WERI-Rb-1 (cell line): ENCODE measurements around the gene CAPRIN2.

ENCODE experiments used
- DNase-seq: peaks from one replicate; pipeline ENCODE4 v3.0.0-alpha.2; 2020
- H3K27ac ChIP-seq: fragments of 250-450 bp; sonication (Bioruptor Pico); 2 replicates; pipeline ENCODE4 v1.5.1; 2020; ENCODE audit warnings: mild to moderate bottlenecking, moderate library complexity
- H3K27me3 ChIP-seq: fragments of 250-450 bp; sonication (Bioruptor Pico); 2 replicates; pipeline ENCODE4 v1.5.1; 2021; ENCODE audit warnings: mild to moderate bottlenecking, low read depth, moderate library complexity; ENCODE audit not compliant: insufficient read depth, severe bottlenecking
- H3K36me3 ChIP-seq: fragments of 250-450 bp; sonication (Bioruptor Pico); 2 replicates; pipeline ENCODE4 v1.5.1; 2020; ENCODE audit warnings: mild to moderate bottlenecking, moderate library complexity
- H3K4me3 ChIP-seq: 2 replicates; pipeline ENCODE4 v1.5.1; 2011; ENCODE audit warnings: low read depth, mild to moderate bottlenecking, control low read depth, low read length
- H3K9me3 ChIP-seq: fragments of 250-450 bp; sonication (Bioruptor Pico); 2 replicates; pipeline ENCODE4 v1.5.1; 2021; ENCODE audit warnings: mild to moderate bottlenecking, moderate library complexity; ENCODE audit not compliant: severe bottlenecking
- TF ChIP-seq, protein P1 (sequence below): IDR thresholded peaks from 2 replicates; pipeline ENCODE4 v1.5.1; 2011; ENCODE audit warnings: low read depth, mild to moderate bottlenecking, control low read depth, inconsistent platforms, low read length

Gene CAPRIN2, protein sequence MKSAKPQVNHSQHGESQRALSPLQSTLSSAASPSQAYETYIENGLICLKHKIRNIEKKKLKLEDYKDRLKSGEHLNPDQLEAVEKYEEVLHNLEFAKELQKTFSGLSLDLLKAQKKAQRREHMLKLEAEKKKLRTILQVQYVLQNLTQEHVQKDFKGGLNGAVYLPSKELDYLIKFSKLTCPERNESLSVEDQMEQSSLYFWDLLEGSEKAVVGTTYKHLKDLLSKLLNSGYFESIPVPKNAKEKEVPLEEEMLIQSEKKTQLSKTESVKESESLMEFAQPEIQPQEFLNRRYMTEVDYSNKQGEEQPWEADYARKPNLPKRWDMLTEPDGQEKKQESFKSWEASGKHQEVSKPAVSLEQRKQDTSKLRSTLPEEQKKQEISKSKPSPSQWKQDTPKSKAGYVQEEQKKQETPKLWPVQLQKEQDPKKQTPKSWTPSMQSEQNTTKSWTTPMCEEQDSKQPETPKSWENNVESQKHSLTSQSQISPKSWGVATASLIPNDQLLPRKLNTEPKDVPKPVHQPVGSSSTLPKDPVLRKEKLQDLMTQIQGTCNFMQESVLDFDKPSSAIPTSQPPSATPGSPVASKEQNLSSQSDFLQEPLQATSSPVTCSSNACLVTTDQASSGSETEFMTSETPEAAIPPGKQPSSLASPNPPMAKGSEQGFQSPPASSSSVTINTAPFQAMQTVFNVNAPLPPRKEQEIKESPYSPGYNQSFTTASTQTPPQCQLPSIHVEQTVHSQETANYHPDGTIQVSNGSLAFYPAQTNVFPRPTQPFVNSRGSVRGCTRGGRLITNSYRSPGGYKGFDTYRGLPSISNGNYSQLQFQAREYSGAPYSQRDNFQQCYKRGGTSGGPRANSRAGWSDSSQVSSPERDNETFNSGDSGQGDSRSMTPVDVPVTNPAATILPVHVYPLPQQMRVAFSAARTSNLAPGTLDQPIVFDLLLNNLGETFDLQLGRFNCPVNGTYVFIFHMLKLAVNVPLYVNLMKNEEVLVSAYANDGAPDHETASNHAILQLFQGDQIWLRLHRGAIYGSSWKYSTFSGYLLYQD

DNA sequence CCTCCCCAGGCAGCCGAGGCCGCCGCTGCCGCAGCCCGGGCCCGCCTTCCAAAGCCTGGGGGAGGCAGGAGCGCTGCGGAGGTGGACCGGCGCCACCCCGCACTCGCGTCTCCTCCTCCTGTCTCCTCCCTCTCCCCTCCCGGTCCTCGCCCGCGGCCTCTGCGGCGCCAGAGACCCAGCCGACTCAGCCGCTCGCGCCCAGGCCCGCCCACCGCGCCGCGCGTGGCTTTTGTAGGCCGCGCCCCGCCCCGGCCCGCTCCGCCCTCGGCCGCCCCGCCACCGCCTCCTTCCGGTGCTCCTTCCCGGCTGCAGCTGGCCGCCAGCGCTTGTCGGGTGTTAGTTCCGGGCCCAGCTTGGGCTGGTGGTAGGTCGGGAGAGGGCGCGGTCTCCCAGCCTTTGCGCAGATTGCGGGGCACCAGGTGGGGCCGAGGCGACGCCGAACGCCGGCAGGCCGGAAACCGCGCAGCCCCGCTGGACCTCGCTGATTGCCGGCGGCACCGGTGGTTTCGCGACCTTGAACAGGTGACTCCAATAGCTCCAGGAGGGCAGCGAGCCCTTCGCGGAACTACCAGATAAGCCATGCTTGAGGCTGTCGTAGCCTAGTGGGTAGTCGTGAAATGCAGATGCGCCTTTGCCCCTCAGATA is at the start of gene CAPRIN2:
CAPRIN2 (minus strand) TSS at position 202 of the 645 bp plus-strand sequence. CDS start 1,431 bp downstream, outside the sequence.
- no peaks in the 10 kb centered on the region for H3K9me3 ChIP-seq
- DNase-seq, result peak; percentile 96
- peak within 1 kb of the TSS; percentile 75 for H3K27ac ChIP-seq
- TF ChIP-seq, protein P1, sequence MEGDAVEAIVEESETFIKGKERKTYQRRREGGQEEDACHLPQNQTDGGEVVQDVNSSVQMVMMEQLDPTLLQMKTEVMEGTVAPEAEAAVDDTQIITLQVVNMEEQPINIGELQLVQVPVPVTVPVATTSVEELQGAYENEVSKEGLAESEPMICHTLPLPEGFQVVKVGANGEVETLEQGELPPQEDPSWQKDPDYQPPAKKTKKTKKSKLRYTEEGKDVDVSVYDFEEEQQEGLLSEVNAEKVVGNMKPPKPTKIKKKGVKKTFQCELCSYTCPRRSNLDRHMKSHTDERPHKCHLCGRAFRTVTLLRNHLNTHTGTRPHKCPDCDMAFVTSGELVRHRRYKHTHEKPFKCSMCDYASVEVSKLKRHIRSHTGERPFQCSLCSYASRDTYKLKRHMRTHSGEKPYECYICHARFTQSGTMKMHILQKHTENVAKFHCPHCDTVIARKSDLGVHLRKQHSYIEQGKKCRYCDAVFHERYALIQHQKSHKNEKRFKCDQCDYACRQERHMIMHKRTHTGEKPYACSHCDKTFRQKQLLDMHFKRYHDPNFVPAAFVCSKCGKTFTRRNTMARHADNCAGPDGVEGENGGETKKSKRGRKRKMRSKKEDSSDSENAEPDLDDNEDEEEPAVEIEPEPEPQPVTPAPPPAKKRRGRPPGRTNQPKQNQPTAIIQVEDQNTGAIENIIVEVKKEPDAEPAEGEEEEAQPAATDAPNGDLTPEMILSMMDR, result peak; percentile 46
- peak within 1 kb of the TSS; percentile 75 for H3K4me3 ChIP-seq
- no peaks in the 10 kb centered on the region for H3K27me3 ChIP-seq
- no peaks in the 10 kb centered on the region for H3K36me3 ChIP-seq

DNA sequence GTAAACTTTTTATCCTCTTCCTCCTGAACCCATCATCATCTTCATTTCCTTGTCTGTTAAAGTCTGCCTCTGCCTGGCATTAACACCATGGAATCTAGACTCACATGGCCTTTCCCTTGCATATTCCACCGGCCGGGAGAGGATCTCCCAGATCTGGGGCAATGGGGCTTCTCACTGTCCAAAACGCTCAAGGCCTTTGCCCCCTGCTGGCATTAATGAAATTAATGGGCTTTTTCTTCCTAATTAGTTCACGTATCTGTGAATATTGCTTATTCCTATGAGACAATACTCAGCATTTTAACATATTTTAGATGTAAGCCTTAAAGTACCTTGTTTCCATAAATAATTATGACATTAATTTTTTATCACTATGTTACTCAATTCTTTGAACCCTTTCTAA is 42.9 kb upstream of the CAPRIN2 start:
- TF ChIP-seq, protein P1, result no peak
- H3K27ac ChIP-seq, result no peak overlapping the region
- H3K4me3 ChIP-seq, result no peak overlapping the region
- no peaks in the 10 kb centered on the region for H3K27me3 ChIP-seq
- no peaks in the 10 kb centered on the region for H3K9me3 ChIP-seq
- no peaks in the 10 kb centered on the region for H3K36me3 ChIP-seq
- no peak for DNase-seq

DNA sequence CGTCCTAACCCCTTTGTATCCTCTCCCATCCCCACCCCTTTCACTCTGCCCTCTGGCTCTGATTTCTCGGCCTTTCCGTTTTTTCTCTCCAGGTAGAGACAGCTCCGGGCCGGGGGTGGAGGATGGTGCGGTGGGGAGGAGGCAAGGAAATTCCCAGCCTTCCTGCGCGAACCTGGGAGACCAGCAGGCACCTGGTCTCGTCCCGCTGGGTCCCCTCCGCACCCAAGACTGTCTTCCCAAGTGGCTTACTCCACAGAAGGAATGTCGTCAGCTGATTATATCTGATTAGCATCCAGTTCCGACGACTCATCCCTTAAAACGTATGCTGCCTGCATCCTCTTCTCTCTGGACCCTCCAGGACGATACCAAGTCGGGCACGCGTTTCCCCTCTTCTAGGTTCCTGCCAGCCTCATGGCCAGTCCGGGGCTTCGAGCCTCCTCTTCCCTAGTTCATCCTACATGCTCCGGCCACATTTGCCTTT is 42.2 kb upstream of the CAPRIN2 start:
- DNase-seq, result peak; percentile 14
- Histone ChIP-seq H3K9me3 (no peaks in the 10 kb centered on the region), H3K4me3 (peak overlapping the region; percentile 60), H3K27me3 (no peaks in the 10 kb centered on the region), H3K27ac (no peak overlapping the region), H3K36me3 (no peaks in the 10 kb centered on the region)
- TF ChIP-seq, protein P1, result no peak

DNA sequence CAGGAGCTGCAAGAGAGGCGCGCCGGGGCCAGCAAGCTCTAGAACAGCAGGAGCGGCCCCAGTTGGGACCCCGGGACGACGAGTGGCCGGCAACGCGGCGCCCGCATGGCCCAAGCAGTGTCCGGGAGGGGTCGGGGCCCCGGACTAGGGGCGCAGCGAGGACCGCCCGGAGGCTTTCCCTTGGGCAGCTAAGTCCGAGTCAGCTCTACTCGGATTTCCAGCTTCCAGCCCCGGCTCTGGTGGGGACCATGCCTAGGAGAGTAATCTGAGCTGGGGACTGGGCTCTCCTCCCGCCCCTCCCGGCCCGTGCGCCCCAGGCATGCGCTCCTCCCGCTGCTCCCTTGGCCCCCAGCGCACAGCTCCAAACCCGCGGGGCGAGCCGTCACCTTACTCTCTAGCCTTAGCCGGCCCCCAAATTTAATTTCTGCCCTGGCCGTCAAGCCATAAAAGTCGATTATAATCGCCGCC is 41.6 kb upstream of the CAPRIN2 start:
- Histone ChIP-seq H3K4me3 (peak overlapping the region; percentile 60), H3K27ac (no peak overlapping the region), H3K36me3 (no peaks in the 10 kb centered on the region), H3K9me3 (no peaks in the 10 kb centered on the region), H3K27me3 (no peaks in the 10 kb centered on the region)
- DNase-seq, result peak; percentile 38
- TF ChIP-seq, protein P1, result no peak
